ENCODE results near the gene TEX264.

GRCh38 chr3:51711352-51712037, 40.4 kb downstream of the TEX264 start:
- TF ChIP-seq CTCF (conservative IDR thresholded peaks at IDR 0.05; ENCODE audit: low read depth, low read length) (no peak), EZH2 (IDR thresholded peaks at IDR 0.05; ENCODE audit: borderline replicate concordance, low read depth, low read length, poor library complexity, severe bottlenecking) (no peak)

All from A673 (cell line).